ENCODE results near the gene PARP3.
"Not testable (repeated sequence)": the region's sequence is repeated elsewhere in the genome, so short reads cannot be mapped to it uniquely, and the experiment has no call there.

PARP3 gene

DNA sequence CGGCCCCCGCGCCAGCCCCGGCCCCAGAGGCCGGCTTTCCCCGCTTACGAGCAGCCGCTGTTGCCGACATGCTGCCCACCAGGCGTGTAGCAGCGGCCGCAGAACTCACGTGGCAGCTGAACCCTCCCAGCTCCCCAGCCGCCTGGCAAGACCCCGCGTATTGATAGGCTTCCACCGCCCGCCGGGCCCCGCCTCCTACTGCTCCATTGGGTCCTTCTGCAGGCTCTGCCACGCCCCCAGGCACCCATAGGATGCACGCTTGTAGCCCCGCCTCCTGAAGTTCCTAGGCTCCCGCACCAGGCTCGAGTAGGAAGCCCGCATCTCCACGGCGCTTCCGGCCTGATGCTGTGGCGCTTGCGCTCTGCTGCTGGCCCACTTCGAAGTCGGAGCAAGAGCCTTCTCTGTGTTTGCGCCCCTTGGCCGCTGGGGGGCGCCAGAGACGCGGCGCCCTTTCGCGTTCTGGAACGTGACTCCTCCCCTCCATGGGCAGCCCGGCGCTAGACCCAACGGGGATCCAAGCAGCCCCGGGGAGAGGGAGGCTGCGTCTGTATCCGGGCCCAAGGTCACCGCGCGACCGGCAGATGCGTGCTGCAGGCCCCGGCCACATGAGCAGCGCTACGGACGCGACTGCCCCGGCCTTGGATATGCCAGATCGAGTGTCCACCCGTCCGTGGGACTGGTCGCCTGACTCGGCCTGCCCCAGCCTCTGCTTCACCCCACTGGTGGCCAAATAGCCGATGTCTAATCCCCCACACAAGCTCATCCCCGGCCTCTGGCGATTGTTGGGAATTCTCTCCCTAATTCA lies at the start of gene PARP3, which contains the start of gene RRP9:
PARP3 (plus strand) TSS at position 566 of the 805 bp plus-strand sequence. CDS start 993 bp downstream, outside the sequence.
RRP9 (minus strand) TSS at position 107 of the 805 bp plus-strand sequence; CDS start at position 70, 37 bp downstream.
- peak; percentile 94 for DNase-seq

GRCh38 chr3:51894391-51894790 lies 47.8 kb upstream of the PARP3 start:
- DNase-seq, result no peak

DNA sequence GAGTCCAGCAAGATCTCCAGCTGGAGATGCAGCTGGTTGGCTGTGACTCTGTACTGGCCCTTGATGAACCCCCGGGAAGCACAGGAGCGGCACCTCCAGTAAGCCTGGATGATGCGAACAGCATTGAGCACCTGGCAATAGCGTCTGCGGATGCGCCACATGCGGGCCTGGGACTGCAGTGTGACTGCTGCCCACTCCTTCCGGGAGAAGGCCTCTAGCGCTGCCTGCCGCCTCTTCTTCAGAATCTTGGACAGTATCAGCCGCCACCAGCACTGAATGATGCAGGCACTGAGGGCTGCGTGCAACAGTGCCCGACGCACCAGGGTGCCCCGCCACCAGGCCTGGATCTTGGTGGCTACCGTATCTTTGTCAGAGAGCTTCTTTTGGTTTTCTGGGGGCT lies 47.2 kb upstream of the PARP3 start:
- DNase-seq, result no peak

DNA sequence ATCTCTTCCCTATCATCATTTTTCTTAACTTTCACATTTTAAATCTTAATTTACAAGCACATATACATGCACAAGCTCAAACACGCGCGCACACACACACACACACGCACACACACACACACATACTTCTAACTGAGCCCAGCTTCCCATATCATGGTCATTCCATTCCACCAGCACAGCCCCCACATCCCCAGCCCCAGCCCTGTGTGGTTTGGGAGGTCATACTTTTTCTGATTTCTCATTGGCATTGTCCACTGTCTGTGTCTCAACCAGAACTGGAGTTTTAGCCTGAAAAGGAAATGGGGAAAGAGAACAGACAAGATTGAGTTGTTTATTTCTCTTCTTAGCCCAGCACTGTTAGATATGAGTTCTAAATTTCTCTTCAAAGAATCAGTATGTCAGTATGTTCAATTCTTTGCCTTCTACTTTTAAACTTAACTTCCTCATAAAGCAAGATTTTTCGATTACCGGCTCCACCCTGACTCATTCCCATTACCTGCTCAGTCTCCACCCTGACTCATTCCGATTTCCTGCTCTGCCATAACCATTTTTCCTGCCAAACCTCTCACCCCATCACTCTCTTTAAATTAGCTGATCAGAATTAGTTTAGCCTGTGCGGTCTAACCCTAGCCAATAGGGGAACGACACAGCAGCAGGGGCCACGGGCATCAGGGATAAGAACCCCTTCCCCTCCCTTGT lies 45.4 kb upstream of the PARP3 start:
- DNase-seq, result no peak

GRCh38 chr3:51897391-51897790 lies 44.8 kb upstream of the PARP3 start:
- no peak for DNase-seq

DNA sequence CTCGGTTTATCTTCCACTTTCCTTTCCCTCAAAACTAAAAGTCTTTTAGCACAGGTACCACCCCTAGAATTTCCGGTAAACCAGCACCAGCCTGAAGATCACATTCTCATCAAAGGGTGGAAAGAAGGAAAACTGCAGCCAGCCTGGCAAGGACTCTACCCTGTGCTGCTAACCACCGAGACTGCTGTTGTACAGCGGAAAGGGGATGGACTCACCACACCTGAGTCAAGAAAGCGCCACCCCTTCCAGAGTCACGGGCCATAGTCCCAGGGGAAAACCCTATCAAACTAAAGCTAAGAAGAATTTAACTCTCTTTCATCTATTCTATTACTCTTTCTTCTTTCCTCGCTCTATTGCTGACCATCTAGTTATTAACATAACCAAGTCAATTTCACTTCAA lies 42.1 kb upstream of the PARP3 start:
- DNase-seq, result not testable (repeated sequence)

DNA sequence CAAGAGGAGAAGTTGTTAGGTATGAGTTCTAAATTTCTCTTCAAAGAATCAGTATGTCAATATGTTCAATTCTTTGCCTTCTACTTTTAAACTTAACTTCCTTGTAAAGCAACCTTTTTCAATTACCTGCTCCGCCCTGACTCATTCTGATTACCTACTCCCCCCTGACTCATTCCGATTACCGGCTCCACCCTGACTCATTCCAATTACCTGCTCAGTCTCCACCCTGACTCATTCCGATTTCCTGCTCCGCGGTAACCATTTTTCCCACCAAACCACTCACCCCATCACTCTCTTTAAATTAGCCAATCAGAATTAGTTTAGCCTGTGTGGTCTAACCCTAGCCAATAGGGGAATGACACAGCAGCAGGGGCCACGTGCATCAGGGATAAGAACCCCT lies 39.8 kb upstream of the PARP3 start:
- not testable (repeated sequence) for DNase-seq

GRCh38 chr3:51904034-51904823 lies 37.9 kb upstream of the PARP3 start:
- DNase-seq, result no peak

- no peak for DNase-seq
Measured at GRCh38 chr3:51908026-51908425, 34.1 kb upstream of the PARP3 start.

DNA sequence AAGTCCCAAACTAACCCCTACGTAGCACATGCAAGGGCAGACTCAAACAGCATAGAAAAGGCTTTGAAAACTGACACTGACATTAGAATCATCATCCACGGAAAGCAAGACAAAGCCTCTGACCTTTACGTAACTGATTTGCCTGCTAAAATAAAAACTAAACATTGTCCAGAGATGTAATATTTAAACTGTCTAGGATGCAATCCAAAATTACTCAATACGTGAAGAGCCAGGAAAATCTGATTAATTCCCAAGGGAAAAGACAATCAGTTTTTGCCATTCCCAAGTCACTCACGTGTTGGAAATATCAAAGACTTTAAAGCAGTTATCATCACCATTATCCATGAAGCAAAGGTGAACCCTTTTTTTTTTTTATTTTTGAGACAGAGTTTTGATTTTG lies 25.7 kb upstream of the PARP3 start:
- no peak for DNase-seq

DNA sequence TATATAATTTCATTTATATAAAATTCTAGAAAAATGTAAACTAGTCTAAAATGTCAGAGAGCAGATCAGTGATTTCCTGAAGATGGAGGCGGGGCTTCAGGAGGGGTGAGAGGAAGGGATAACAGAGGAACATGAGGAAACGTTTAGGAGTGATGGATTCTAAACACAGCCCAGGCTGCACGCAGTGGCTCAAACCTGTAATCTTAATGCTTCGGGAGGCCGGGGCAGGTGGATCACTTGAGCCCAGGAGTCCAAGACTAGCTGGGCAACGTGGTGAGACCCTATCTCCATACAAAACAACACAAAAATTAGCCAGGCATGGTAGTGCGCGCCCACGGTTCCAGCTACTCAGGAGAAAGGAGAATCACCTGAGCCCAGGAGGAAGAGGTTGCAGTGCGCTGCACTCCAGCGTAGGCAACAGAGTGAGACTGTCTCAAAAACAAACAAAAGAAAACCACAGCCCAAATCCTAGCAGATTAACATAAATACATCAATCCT lies 21.0 kb upstream of the PARP3 start:
- no peak for DNase-seq

DNA sequence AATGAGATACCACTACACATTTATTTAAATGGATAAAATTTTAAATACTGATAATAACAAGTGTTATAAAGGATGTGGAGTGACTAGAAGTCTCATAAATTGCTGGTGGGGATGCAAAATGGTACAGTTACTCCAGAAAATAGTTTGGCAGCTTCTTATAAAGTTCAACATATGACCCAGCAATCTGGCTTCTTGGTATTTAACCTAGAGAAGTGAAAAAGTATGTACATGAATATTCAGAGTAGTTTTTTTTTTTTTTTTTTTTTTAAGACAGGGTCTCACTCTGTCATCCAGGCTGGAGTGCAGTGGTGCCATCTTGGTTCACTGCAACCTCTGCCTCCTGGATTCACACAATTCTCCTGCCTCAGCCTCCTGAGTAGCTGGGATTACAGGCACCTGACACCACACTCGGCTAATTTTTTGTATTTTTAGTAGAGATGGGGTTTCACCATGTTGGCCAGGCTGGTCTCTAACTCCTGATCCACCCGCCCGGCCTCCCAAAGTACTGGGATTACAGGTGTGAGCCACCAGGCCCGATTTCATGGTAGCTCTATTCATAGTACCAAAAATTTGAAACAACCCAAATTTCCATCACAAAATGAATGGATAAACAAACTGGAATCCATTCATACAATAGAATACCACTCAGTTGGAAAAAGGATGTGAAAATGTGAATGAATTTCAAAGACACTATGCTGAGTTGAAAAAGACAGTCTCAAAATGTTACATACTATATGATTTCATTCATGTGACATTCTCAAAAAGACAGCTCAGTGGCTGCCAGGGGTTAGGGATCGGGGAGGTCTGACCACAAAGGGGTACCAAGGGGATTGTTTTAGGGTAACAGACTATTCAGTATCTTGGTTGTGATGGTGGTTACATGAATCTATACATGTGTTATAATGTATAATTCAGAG lies 14.8 kb upstream of the PARP3 start:
- no peak for DNase-seq

- DNase-seq, result no peak
Measured at GRCh38 chr3:51928438-51928837, 13.7 kb upstream of the PARP3 start.

DNA sequence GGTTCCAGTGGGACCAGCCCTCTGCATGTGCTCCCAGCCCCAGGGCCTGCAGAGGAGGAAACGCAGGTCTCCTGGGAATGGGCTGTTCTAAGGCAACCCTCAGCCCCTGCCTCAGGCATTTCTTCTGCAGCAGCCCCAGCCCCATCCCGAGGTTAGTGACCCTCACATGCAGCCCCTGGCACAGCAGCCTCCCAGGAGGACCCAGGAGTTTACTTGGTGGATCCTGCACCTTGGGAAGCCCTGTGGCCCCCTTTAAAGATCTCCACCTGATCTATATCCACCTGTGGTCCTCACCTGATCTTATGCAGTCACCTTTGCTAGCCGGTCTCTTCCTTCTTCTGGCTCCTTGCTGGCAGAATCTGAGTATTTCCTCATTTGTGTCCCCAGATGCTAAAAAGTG lies 13.2 kb upstream of the PARP3 start:
- not testable (repeated sequence) for DNase-seq

DNA sequence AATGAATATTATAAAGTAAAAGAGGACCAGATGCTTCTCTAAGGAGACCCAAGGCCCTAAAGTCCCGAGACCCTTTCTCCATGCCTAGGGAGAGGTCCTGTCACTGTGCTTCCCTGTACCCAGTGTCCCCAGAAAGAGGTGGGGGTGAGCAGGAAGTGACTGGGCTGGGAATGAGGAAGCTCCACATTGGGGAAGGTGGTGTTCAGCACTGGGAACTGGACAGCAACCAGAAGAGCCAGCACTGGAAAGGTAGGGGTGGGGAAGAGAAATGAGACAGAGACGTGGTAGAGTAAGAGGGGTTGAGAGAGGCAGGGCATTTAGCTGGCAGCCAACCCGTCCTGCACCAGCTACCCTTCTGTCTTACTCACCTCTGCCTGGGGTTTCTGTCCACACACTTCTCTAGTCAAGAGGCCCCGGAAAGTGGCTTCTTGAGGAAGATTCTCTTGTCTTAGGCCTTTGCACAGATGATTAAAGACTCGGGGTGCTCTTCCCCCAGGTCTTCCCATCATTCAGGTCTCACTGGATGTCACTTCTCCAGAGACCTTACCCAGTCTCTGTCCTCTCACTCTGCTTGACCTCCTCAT lies 12.7 kb upstream of the PARP3 start:
- no peak for DNase-seq

DNA sequence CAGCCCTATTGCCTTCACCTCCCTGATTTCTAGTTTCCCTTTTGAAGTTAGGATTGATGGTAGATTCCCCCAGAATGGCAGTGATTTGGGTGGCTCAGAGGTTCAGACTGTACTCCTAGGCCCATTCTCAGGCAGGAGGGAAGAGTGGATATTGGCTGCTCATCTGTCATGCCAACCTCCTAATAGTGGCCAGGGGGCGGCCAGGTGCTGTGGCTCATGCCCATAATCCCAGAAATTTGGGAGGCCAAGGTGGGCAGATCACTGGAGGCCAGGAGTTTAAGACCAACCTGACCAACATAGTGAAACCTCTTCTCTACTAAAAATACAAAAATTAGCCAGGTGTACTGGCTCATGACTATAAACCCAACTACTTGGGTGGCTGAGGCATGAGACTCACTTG lies 11.7 kb upstream of the PARP3 start:
- no peak for DNase-seq

- DNase-seq, result no peak
Measured at GRCh38 chr3:51931756-51932155, 10.4 kb upstream of the PARP3 start.

DNA sequence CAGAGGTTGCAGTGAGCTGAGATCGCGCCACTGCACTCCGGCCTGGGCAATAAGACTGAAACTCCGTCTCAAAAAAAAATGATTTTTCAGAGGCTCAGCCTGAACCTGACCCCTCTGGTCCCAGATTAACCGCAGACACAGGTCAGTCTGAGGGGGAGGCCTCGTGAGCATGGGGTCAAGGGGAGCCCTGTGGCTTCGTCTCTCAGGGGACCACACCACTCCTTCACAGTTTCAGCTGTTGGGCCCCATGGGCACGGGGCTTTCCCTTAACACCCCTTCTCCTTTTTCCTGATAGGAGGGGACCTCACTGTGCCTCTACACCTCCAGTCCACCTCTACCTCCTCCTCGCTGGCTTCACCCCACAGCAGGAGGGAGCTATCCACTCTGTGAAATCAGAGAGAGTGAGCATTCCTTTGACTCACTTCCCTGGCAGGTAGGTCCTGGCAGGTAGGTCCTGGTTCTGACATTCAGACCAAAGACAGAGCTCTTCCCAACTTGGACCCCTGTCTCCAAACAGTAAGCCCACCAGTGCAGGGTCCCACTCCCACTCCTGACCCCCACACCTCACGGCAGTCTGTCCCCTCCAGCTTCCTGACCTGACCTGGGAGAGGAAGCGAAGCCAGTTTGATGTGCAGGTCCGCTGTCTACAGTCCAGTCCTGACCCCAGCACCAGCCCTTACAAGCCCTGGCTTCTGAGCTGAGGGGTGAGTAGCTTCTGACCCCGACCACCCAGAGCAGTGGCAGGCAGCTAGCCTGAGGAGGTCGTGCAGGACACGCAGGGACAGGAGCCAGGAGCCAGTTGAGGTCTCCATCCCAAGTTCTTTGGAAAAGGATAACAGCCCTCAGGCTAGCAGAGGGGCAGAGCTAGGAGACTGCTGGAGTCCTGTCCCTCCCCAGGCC lies 9.4 kb upstream of the PARP3 start:
- no peak for DNase-seq

GRCh38 chr3:51933471-51934138 lies 8.6 kb upstream of the PARP3 start:
- no peak for DNase-seq

Measured in NCI-H1436 (cell line).